CD4-positive, alpha-beta T cell treated with Interleukin-1 beta for 1 hour (primary cell): ENCODE data around the gene JHY.
"Not testable (repeated sequence)": the region's sequence is repeated elsewhere in the genome, so short reads cannot be mapped to it uniquely, and the experiment has no call there.

ENCODE experiments used
- DNase-seq, 2 donors: peaks; one replicate each; pipeline ENCODE4 v3.0.0-alpha.2; 2020 to 2022

JHY gene

DNA sequence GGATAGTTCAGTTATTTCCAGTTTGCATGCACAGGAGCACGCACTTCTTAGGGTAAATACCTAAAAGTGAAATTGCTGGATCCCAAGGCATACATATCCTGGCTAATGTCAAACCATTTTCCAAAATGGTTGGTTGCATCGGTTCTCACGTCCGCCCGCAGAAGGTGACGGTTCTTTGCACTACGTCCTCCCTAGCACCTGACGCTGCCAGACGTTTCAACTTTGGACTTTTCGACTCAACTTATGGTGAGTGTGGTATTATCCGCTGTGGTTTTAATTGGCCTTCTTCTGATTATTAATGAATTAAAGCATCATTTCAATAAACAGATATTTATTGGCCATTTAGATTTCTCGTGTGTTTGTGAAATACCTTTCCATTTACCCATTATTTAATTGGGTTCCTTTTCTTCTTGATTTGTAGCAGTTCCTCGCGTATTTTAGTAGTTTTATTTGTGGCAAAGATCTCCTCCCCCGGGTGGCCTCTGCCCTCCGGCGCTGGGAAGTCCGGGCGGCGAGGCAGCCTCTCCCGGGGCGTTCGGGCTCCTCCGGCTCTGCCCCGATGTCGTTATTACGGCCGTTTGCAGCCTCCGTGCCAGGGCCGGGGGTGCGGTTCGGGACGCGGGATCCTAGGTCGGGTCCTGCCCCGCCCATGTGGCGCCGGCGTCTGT lies at the start of gene JHY:
JHY (plus strand) TSS at position 571 of the 668 bp plus-strand sequence. CDS start 3,091 bp downstream, outside the sequence.
- DNase-seq: peak in 1 of 2 donors; percentile 68

DNA sequence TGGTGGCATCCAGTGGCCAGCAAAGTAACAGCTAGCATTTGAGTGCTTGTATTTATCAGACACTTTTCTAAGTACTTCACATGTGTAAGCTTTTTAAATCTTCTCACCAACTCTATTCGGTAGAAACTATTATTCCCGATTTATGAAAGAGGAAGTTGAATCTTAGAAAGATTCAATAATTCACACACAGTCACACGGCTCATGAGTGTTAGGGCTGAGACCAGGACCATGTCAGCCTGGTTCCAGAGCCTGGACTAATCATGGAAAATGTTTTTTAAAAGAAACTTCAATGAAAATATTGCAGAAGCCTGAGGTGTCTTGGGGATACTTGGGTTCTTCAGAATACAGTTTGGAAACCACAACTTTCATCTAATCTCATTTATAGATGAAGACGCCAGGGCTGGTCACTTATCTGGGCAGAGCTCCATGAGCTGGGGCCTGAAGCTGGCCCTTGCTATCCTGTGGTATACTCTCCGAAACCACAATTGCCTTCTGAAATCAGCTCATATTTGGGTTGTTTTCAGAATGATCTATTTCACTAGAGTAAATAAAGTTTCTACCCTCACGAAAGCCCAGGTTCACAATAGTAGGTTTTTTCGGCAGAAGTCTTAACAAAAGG lies 48.6 kb upstream of the JHY start:
- DNase-seq: no peak

DNA sequence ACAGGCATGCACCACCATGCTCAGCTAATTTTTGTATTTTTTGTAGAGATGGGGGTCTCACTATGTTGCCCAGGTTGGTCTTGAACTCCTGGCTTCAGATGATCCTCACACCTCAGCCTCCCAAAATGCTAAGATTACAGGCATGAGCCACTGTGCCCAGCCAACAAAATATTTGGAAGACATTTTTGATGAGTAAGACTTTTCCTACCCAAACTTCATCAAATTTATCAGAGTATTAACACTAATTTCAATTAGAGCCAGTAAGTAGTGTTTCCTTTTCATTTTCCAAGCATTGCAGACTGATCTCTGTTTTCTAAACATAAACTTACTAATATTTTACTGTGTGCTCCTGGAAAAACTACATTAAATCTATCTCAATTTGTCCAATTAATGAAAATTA lies 45.6 kb upstream of the JHY start:
- no peak for DNase-seq

DNA sequence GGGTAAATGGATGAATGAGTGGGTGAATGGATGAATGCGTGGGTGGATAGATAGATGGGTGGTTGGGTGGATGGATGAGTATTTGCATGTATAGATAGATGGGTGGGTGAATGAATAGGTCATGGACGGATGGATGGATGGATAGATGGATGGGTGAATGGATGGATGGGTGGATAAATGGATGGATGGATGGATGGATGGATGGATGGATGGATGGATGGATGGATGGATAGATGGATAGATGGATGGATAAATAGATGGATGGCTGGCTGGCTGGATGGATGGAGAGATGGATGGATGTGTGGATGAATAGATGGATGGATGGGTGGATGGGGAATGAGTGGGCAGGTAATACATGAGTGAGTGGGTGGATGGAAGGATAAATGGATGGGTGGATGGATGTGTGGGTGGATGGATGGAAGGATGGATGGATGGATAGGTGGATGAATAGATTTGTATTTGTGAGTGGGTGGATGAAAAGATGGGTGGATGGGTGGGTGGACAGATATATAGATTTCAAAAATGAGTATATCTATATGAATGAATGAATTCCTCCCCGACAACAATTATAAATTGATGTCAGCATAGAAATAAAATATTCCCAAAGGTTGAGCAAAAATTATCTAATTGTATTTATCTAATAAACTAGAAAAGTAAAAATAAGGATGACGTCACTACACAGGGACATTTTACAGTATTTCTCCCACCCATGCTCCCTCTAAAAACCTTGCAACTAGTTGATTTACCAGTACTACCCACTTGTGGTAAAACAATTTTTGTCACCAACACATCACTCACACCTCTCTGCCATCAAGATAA lies 44.8 kb upstream of the JHY start:
- no peak for DNase-seq

DNA sequence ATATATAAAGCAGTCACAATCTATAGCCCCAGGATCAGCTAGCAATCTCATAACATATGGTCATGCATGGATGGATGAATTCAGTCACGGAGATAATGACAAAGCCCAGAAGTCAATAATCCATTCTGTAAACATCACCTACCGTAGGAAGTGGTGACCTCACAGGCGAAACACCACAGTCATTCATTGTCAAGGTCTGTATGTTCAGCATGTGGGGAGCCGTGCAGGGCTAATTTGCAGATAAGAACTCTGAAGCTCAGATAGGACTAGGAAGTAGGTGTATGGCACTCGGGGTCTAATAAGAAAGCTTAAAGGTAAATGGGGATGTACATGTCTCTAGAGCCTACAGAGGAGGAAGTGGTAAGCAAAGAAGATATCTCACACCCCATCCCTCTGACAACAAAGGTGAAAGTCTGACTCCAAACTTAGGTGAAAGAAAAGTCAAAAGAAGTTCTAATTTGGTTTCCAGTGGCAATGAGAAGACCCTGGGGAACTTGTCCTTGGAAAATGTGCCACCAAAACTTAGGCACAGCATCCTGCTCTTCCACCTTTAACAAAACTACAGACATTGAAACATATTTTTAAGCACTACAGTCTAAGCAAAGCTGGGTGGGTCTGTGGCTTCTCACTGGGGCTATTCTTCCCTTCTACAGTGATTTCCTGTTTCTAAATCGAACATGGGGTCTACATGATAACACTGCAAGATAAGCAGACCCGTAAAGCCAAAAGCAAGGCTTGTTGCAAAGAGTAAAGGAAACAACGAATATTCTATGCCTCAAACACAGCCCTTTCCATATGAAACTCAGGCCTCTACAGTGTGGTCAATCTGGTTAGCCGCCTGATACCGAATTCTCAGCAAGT lies 39.0 kb upstream of the JHY start:
- peak; percentile 60 to 67 for DNase-seq

DNA sequence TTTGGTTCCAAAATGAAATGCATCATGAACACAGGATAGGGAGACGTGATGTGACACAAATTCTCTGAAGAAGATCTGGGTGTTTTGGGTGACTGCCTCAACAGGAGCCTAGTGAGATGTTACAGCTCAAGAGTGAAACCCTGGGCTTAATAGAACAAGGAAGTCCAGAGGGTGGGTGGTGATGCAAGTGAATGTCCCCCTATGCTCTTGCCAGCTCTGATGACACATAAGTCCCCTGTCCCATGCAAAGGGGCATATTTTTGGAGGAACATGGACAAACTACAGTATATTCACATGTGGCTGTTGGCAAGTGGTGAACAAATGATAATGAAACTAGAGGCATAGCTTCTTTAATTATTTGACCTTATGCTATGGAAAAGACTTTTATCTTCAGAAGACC lies 35.1 kb upstream of the JHY start:
- DNase-seq: peak in 1 of 2 donors; percentile 14

DNA sequence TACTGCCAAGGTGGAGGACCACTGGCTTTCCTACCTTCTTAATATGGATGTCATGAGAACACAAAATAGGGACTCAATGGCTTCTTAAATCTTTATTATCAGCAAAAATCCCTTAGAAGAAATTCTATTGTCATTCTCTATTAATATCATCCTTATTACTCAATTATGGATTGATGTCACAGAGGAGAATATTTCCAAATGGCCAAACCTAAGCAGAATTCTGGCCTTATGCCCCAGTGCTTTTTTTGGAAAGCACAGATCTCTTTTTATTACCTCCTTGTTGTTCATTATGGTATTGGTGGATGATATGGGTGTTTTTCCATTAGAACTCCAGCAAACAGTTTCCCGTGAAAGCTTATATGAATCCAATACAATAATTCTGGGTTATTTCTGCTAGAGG lies 34.4 kb upstream of the JHY start:
- DNase-seq: no peak

DNA sequence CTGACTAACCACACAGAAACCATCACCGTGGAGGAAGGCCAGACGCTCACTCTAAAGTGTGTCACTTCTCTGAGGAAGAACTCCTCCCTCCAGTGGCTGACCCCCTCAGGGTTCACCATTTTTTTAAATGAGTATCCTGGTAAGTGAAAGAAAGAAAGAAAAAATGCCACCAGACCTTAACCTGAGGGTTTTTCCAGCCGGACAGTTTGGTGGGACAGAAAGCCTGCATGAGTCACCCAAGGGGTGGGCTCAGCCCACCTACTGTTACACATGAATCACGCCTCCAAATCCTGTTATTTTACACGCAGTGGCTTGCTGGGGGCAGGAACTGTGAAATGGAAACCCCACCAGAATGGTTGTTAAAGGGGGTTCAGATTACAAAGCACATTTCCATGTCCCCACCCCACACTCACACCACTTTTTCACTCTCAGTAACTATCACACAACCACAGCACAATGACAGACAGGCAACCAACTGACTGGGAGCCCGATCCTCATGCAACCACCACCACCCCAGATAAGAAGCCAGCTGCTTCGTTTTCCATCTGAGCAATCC lies 32.4 kb upstream of the JHY start:
- peak; percentile 58 to 65 for DNase-seq

DNA sequence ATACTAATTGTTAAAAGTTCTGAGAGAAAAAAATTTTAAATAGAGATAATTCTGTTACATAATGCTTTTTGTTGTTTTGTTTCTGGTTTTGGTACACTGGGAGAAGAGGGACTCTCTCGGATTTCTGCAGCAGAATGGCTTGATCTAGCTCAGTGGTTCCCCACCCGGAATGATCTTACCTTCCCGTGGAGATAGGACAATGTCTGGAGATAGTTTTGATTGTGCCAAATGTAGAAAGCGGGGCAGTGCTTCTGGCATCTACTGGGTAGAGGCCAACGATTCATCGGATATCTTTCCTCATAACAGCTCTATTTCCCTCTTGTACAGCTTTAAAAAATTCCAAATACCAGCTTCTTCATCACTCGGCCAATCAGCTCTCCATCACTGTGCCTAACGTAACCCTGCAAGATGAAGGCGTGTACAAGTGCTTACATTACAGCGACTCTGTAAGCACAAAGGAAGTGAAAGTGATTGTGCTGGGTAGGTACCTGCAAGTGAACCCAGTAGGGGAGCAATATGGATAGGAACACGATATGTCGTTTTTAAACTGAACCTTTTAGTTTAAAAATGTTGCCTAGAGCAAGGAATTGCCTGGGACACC lies 31.1 kb upstream of the JHY start:
- DNase-seq: peak; percentile 41 to 62

DNA sequence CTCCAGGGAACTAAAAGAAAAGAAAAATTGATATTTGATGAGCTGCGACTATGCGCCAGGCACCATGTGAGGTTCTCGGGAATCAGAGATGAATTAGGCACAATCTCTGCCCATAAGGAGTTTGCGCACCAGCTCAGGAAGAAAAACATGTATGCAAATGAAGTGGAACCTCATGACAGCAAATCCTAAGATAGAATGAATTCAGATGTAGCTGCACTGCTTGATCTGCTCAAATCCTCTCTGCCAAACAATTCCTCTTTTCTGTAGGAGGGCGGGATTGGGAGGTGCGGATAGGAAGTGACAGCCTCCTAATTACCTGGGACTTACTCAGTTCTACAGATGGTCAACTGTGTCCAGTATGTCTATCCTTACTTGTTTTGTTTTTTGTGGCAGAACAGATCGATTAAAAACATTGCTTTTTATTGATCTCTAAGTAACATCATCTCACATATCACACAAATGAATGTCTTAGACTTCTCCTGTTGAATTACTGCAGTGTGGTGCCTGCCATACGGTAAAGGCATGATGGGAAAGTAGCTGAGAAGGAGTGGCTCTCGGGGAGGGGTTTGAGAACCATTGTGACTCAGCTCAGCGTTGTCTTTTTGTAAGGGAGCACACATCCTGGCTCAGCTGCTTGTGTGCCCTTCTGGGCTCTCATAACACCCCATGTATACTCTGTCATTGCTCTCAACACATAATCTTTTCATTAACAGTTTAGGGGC lies 30.3 kb upstream of the JHY start:
- DNase-seq: peak in 1 of 2 donors; percentile 44

DNA sequence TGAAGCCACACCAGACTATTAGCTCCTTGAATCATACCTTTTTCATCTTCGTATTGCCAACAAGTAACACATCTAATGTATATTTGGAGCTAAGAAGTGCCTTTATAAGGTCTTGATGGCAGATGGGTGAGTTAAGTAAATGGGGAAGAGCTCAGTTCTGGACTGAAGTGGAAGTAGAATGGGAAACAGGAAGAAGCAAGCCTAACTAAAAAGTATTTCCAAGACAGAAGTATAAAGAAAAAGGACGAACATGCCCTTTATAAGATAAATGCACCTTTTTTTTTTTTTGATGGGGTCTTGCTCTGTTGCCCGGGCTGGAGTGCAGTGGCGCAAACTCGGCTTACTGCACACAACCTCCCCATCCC lies 29.8 kb upstream of the JHY start:
- no peak for DNase-seq

DNA sequence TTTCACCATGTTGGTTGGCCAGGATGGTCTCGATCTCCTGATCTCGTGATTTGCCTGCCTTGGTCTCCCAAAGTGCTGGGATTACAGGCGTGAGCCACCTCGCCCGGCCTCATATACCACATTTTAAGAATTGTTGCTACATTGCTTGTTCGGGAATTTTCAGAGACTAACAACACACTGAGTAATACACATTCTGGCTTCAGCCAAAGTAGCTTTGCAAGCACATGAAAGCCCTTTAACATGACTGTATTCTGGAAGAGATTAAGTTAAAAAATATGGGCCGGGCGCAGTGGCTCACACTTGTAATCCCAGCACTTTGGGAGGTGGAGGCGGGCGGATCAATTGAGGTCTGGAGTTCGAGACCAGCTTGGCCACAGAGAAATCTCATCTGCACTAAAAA lies 29.3 kb upstream of the JHY start:
- DNase-seq: no peak

DNA sequence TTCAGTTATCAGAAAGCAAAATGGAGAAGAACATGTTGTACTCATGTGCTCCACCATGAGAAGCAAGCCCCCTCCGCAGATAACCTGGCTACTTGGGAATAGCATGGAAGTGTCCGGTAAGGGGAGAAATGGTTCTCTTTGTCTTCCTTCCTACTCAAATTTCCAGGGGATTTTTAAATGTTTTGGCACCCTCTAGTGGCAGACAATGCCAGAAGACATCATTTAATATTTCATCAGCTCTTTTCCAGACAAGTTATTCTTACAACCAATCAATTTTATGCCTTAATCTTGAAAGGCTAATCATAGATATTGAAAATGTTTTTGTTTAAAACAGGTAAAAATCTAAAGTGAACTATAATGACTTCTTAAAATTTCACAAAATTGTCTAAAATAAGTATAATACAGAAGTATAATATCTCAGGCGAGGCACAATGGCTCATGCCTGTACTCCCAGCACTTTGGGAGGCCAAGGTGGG lies 28.6 kb upstream of the JHY start:
- DNase-seq: peak; percentile 45 to 78

DNA sequence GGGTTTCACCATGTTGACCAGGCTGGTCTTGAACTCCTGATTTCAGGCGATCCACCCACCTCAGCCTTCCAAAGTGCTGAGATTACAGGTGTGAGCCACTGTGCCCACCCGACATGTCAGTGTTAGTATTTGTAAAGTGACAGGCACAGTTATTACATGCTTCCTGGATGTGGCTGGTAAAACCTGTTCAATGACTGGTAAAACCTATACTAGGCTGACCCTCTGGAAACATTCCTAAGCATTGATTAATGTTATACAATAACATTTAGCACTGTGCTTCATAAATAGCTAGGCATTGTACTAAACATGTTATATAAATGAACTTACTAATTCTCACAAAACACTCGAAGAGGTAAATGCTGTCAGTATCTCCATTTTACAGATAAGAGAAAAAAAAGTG lies 20.9 kb upstream of the JHY start:
- no peak for DNase-seq

DNA sequence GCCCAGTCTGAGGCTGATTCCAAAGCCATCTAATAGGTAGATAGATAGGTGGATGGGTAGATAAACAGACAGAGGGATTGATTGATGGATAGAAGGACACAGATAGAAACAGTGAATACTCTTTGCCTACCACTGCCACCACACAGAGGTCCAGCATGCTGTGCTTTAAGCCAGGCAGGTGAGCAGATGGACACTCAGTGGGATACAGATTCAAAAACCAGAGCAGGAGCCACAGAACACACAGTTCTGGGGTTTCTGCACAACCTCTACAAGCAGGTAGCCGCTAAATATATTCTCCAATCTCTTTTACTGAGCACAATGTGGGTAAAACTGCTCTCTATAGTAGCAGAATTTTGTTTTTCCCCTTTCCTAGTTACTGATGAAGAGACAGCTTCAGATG lies 20.5 kb upstream of the JHY start:
- DNase-seq: no peak

DNA sequence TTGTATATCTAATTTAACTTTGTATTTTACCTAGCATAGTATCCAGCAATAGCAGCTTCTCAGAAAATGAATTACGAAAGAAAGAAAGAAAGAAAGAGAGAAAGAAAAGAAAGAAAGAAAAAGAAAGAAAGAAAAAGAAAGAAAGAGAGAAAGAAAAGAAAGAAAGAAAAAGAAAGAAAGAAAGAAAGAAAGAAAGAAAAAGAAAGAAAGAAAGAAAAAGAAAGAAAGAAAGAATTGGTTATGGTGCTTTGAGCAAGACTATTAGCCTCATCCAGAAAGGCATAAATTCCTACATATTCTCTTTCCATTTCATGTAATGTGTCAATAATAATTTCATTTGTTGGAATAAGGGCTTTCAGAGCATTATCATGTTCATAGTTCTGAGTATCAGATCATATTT lies 19.4 kb upstream of the JHY start:
- not testable (repeated sequence) for DNase-seq

DNA sequence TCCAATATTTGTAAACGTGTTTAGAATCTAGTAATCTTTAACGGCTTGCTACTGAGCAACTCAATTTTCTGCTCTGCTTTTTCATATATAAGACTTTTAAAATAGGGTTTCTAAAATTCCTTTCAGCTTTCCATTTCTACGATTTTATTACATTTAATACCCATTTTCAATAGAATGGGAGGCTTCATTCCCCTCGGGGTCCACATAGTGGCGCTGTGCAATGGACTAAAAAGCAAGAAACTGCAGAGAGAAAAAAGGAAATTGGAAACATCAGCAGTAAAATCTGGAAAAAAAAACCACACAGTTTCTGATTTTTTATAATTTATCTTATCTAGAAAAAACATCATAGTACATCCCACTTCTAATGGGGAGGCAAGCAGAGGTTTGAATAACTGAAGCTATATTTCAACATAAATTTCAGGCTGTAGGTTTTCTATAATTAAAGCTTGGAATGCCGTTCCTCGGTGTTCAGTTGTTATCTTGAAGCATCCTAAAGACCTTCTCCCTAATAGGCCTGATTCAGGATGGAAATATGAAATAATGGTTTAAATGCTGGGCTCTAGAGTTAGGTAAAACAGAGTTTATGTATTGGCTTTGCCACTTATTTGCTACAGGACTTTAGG lies 18.7 kb upstream of the JHY start:
- DNase-seq: peak; percentile 36 to 37

DNA sequence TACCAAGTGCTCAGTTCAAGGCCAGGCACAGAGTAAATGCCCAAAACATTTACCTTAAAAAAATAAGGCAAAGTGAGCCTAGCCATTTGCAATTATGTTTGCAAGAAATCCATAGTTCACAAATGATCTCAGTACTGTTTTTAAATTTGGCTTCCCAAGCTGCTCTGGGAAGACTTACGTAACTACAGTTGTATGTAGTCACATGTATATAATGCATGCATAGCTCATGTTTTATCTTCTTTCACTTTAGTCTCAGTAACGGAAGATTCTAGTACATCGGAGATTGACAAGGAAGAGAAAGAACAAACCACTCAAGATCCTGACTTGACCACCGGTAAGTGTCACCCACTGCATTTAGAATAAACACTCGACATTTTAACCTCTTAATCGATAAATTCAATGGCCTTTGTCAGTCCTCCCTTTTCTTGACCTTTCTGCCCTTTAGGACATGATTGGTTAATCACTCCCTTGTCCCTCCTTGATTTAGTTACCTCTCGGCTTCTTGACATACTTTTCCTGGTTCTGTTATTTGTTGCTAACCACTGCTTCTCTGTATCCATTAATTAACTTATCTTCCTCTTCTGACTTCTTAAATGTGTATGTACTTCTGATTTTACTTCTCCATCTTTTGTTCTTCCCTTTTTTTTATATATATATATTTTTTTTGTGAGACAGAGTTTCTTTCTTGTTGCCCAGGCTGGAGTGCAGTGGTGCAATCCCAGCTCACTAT lies 18.0 kb upstream of the JHY start:
- DNase-seq: no peak

DNA sequence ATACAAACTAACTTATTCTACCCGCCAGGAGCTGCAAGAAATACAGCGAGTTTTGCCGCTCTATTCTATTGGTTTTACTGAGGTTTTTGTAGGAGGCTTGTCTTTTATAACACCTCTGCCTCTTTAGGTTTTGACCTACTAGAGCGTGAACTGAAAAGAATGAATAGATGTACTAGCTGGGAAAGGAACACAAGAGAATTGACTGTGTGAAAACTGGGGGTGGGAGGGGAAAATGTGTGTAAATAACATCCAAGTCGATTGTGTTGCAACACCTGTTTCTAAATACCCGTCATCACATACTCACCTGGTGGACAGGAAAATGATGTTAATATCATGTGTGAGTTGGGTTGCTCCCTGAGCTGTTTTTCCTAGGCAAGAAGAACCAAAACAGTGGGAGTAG lies 12.9 kb upstream of the JHY start:
- no peak for DNase-seq

DNA sequence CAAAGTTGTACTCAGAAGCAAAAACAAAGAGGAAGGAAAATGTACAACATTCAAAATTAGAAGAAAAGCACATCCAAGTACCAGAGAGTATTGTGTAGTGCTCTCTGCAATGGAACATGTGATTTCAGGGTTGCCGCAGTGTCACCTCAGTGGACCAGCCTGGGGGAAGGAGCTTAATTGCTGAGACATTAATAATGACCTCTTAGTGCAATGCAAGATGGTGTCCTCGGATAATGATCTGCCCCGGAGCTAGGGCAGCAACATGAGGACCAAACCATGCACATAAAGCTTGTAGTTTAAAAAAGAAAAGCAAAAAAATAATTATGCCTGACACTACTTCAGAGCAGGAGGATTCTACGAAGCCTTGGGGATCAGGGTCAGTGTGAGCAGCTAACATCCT lies 11.3 kb upstream of the JHY start:
- DNase-seq: no peak
